SK-N-MC (cell line): ENCODE measurements around the gene TEX52.

Source experiments
- DNase-seq: peaks from one replicate; pipeline ENCODE4 v3.0.0-alpha.2; 2011; ENCODE audit warnings: low read depth, low spot score
- H3K27ac ChIP-seq: fragments of 200-600 bp; sonication (generic); 2 replicates; pipeline ENCODE4 v1.5.1; 2016; ENCODE audit warnings: mixed run types
- H3K36me3 ChIP-seq: fragments of 200-600 bp; sonication (generic); 2 replicates; pipeline ENCODE4 v1.6.1; 2017; ENCODE audit warnings: antibody characterized with exemption, low read length, mixed read lengths; ENCODE audit not compliant: insufficient read depth
- H3K4me3 ChIP-seq: fragments of 200-600 bp; sonication (generic); 2 replicates; pipeline ENCODE4 v1.5.1; 2016
- H3K9ac ChIP-seq: fragments of 200-600 bp; sonication (generic); 2 replicates; pipeline ENCODE4 v1.8.0; 2017; ENCODE audit warnings: mixed run types, mixed read lengths; ENCODE audit not compliant: insufficient read length
- H3K9me3 ChIP-seq: fragments of 200-600 bp; sonication (generic); 2 replicates; pipeline ENCODE4 v1.6.1; 2017; ENCODE audit warnings: low read depth, mild to moderate bottlenecking, antibody characterized with exemption, low read length, moderate library complexity, mixed read lengths
- EZH2 ChIP-seq: fragments of 200-600 bp; sonication (generic); IDR thresholded peaks from one replicate; pipeline ENCODE4 v1.6.1; 2017; ENCODE audit warnings: antibody characterized with exemption
- FOXP2 ChIP-seq: optimal IDR thresholded peaks from 2 replicates; pipeline ENCODE3; 2011; ENCODE audit warnings: mild to moderate bottlenecking, moderate library complexity; ENCODE audit not compliant: insufficient read depth; ENCODE audit errors: extremely low read length, control extremely low read depth
- POLR2AphosphoS5 ChIP-seq: IDR thresholded peaks from 2 replicates; pipeline ENCODE4 v1.6.1; 2012; ENCODE audit warnings: mild to moderate bottlenecking, low read depth, low read length, borderline replicate concordance

The TEX52 gene

GRCh38 chr12:2801044-2801783, 55.6 kb downstream of the TEX52 start:
- TF ChIP-seq FOXP2 (no peak), EZH2 (no peak), POLR2AphosphoS5 (no peak)
- H3K36me3 ChIP-seq: peaks cover 98% of the 10 kb centered on the region
- no peak overlapping the region for H3K4me3 ChIP-seq

DNA sequence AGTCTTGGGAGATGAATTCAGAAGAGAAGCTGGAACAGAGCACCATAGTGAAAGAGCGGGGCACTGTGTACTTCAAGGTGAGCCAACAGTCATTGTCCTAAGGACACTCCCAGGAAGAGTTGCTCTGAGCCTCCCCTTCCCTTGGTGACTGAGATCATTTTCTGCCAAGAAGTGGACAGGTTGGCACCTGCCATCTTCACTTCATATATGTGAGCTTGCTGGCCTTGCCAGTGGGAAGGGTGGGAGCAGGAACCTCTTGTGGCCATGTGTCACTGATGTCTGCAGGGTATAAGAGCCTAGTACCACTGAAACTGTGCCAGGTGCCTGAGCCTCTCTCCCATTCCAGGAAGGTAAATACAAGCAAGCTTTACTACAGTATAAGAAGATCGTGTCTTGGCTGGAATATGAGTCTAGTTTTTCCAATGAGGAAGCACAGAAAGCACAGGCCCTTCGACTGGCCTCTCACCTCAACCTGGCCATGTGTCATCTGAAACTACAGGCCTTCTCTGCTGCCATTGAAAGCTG, 56.7 kb downstream of the TEX52 start:
- no peak overlapping the region for H3K27ac ChIP-seq

More at GRCh38 chr12:2801044-2801783, 55.6 kb downstream of the TEX52 start:
- no peak for DNase-seq
- Histone ChIP-seq H3K27ac (no peak overlapping the region), H3K9me3 (no peaks in the 10 kb centered on the region), H3K9ac (no peak overlapping the region)

More for the DNA sequence above, 56.7 kb downstream of the TEX52 start:
- no peak for DNase-seq
- H3K36me3 ChIP-seq: peaks cover 90% of the 10 kb centered on the region
- H3K9ac ChIP-seq: no peak overlapping the region
- no peak overlapping the region for H3K4me3 ChIP-seq
- TF ChIP-seq POLR2AphosphoS5 (no peak), EZH2 (no peak), FOXP2 (no peak)
- H3K9me3 ChIP-seq: no peaks in the 10 kb centered on the region
